ENCODE measurements around the gene CCDC127. TPM values are rescaled to one million over a fixed set of nuclear protein-coding genes. Genes with fewer than 3 reads are reported as not detected.

CCDC127 gene
- total and polyA plus RNA-seq, 9 donors, result 2.5 to 9.9 (median 6.0) TPM

- DNase-seq, result no peak
- Histone ChIP-seq H3K27ac (no peak overlapping the region), H3K27me3 (no peaks in the 10 kb centered on the region), H3K4me1 (ENCODE audit: insufficient read depth) (peaks cover 3% of the 10 kb centered on the region), H3K9me3 (no peaks in the 10 kb centered on the region), H3K36me3 (no peaks in the 10 kb centered on the region), H3K4me3 (no peak overlapping the region)
- 93 to 96% (median 95%) methylated on average over 30 of the region's 30 CpGs for WGBS, 3 donors
- intact Hi-C loops (cut with DNase I), result no loop called here
- no peak for TF ChIP-seq POLR2A (IDR thresholded peaks at IDR 0.05)
- TF ChIP-seq EP300 (IDR thresholded peaks at IDR 0.05), result no peak
- no peak for TF ChIP-seq CTCF (IDR thresholded peaks at IDR 0.05)
Observed at GRCh38 chr5:204966-205670, 12.8 kb downstream of the CCDC127 start.

GRCh38 chr5:204462-204861 is 13.5 kb downstream of the CCDC127 start:
- Histone ChIP-seq H3K36me3 (no peaks in the 10 kb centered on the region), H3K27me3 (no peaks in the 10 kb centered on the region), H3K4me3 (no peak overlapping the region), H3K9me3 (no peaks in the 10 kb centered on the region), H3K4me1 (ENCODE audit: insufficient read depth) (peaks cover 3% of the 10 kb centered on the region), H3K27ac (no peak overlapping the region)
- TF ChIP-seq POLR2A (IDR thresholded peaks at IDR 0.05), result no peak
- TF ChIP-seq CTCF (IDR thresholded peaks at IDR 0.05), result no peak
- no peak for TF ChIP-seq EP300 (IDR thresholded peaks at IDR 0.05)
- DNase-seq, result no peak
- intact Hi-C loops (cut with DNase I), result no loop called here

- Histone ChIP-seq H3K27ac (no peak overlapping the region), H3K4me3 (no peak overlapping the region), H3K36me3 (no peaks in the 10 kb centered on the region), H3K4me1 (ENCODE audit: insufficient read depth) (peaks cover 3% of the 10 kb centered on the region), H3K27me3 (no peaks in the 10 kb centered on the region), H3K9me3 (no peaks in the 10 kb centered on the region)
- intact Hi-C loops (cut with DNase I), result no loop called here
- WGBS, 3 donors, result 86 to 94% (median 87%) methylated on average over 6 of the region's 6 CpGs
- no peak for DNase-seq
- TF ChIP-seq EP300 (IDR thresholded peaks at IDR 0.05) (no peak), CTCF (IDR thresholded peaks at IDR 0.05) (no peak), POLR2A (IDR thresholded peaks at IDR 0.05) (no peak)
Observed at GRCh38 chr5:204001-204400, 14.0 kb downstream of the CCDC127 start.

- no peaks in the 10 kb centered on the region for H3K9me3 ChIP-seq
- no peak overlapping the region for H3K4me3 ChIP-seq
- TF ChIP-seq CTCF (IDR thresholded peaks at IDR 0.05) (no peak), EP300 (IDR thresholded peaks at IDR 0.05) (no peak)
- 92 to 94% (median 93%) methylated on average over 26 of the region's 26 CpGs for WGBS, 3 donors
- H3K27ac ChIP-seq, result no peak overlapping the region
- H3K4me1 ChIP-seq (ENCODE audit: insufficient read depth), result peaks cover 3% of the 10 kb centered on the region
- DNase-seq, result peak in 1 of 5 donors; percentile 23
- no peaks in the 10 kb centered on the region for H3K36me3 ChIP-seq
- intact Hi-C loops (cut with DNase I), result no loop called here
- no peaks in the 10 kb centered on the region for H3K27me3 ChIP-seq
Observed at GRCh38 chr5:203246-203930, 14.6 kb downstream of the CCDC127 start.
